ENCODE data around the gene HMCN1. TPM values are rescaled to one million over a fixed set of nuclear protein-coding genes. Genes with fewer than 3 reads are reported as not detected.

The HMCN1 gene
- total RNA-seq, 1 donor from 2014 or later = 0.22 TPM

GRCh38 chr1:185960422-185961321, 226.5 kb downstream of the HMCN1 start:
- intact Hi-C loops (cut with micrococcal nuclease) = no loop called here

GRCh38 chr1:185961664-185962063, 227.5 kb downstream of the HMCN1 start:
- intact Hi-C loops (cut with micrococcal nuclease) = no loop called here

- intact Hi-C loops (cut with micrococcal nuclease) = no loop called here
Observed at GRCh38 chr1:185964946-185965345, 230.8 kb downstream of the HMCN1 start.

GRCh38 chr1:185965870-185966269, 231.7 kb downstream of the HMCN1 start:
- intact Hi-C loops (cut with micrococcal nuclease) = no loop called here

- intact Hi-C loops (cut with micrococcal nuclease) = no loop called here
Observed at GRCh38 chr1:185966471-185966870, 232.3 kb downstream of the HMCN1 start.

- intact Hi-C loops (cut with micrococcal nuclease) = no loop called here
Observed at GRCh38 chr1:185969028-185969427, 234.8 kb downstream of the HMCN1 start.

- intact Hi-C loops (cut with micrococcal nuclease) = no loop called here
Observed at GRCh38 chr1:185969524-185969991, 235.4 kb downstream of the HMCN1 start.

GRCh38 chr1:185971688-185972087, 237.5 kb downstream of the HMCN1 start:
- intact Hi-C loops (cut with micrococcal nuclease) = no loop called here

- intact Hi-C loops (cut with micrococcal nuclease) = no loop called here
Observed at GRCh38 chr1:185972096-185972850, 238.1 kb downstream of the HMCN1 start.

GRCh38 chr1:185973645-185974044, 239.5 kb downstream of the HMCN1 start:
- intact Hi-C loops (cut with micrococcal nuclease) = no loop called here

GRCh38 chr1:185974367-185975170, 240.4 kb downstream of the HMCN1 start:
- intact Hi-C loops (cut with micrococcal nuclease) = no loop called here

GRCh38 chr1:185980891-185981290, 246.7 kb downstream of the HMCN1 start:
- intact Hi-C loops (cut with micrococcal nuclease) = no loop called here

- intact Hi-C loops (cut with micrococcal nuclease) = no loop called here
Observed at GRCh38 chr1:185984113-185984836, 250.1 kb downstream of the HMCN1 start.

- intact Hi-C loops (cut with micrococcal nuclease) = no loop called here
Observed at GRCh38 chr1:185987611-185988321, 253.6 kb downstream of the HMCN1 start.

GRCh38 chr1:185990565-185990964, 256.4 kb downstream of the HMCN1 start:
- intact Hi-C loops (cut with micrococcal nuclease) = no loop called here

GRCh38 chr1:185991266-185991665, 257.1 kb downstream of the HMCN1 start:
- intact Hi-C loops (cut with micrococcal nuclease) = no loop called here

GRCh38 chr1:185996211-185996610, 262.0 kb downstream of the HMCN1 start:
- intact Hi-C loops (cut with micrococcal nuclease) = no loop called here

- intact Hi-C loops (cut with micrococcal nuclease) = no loop called here
Observed at GRCh38 chr1:185998391-185998790, 264.2 kb downstream of the HMCN1 start.

GRCh38 chr1:186002406-186002805, 268.2 kb downstream of the HMCN1 start:
- intact Hi-C loops (cut with micrococcal nuclease) = no loop called here

Measured in T-helper 1 cell treated with Interleukin-12 subunit alpha and Interleukin-12 subunit beta and Interleukin-4 antibody, amounts not matched to agents 30 ng/mL and 1 ng/mL, for 36 hours (primary cell).